HepG2 (cell line): Measurements from ENCODE around the gene MYADML2. TPM values are rescaled to one million over a fixed set of nuclear protein-coding genes. Genes with fewer than 3 reads are reported as not detected.
A peak's percentile ranks its signal among the peaks of the same experiment; 100 is the strongest.

Experiments used
- AGO2 ChIP-seq: fragments of 200-400 bp; formaldehyde crosslinking; optimal IDR thresholded peaks from 2 replicates; pipeline ENCODE3; 2017; ENCODE audit warnings: mild to moderate bottlenecking, low read depth, low read length, moderate library complexity
- GRHL1 ChIP-seq: sonication (generic); formaldehyde crosslinking; conservative IDR thresholded peaks from 2 replicates; pipeline ENCODE4 v1.8.0; 2022; ENCODE audit warnings: missing genetic modification reagents
- JUND ChIP-seq: sonication (generic); formaldehyde crosslinking; IDR thresholded peaks from 2 replicates; pipeline ENCODE4 v1.8.0; 2022; ENCODE audit warnings: mild to moderate bottlenecking, missing genetic modification reagents
- KDM5B ChIP-seq: sonication (generic); formaldehyde crosslinking; IDR thresholded peaks from 2 replicates; pipeline ENCODE4 v1.4.0; 2020; ENCODE audit warnings: missing genetic modification reagents, mild to moderate bottlenecking, borderline replicate concordance
- KDM6A ChIP-seq: IDR thresholded peaks from 2 replicates; pipeline ENCODE4 v1.6.1; 2016; ENCODE audit warnings: low read depth
- MED13 ChIP-seq: sonication (generic); formaldehyde crosslinking; IDR thresholded peaks from 2 replicates; pipeline ENCODE4 v1.5.0; 2020; ENCODE audit warnings: missing genetic modification reagents
- MED8 ChIP-seq: sonication (generic); formaldehyde crosslinking; IDR thresholded peaks from 2 replicates; pipeline ENCODE4 v1.8.1; 2023; ENCODE audit warnings: mild to moderate bottlenecking, missing genetic modification reagents; ENCODE audit not compliant: insufficient replicate concordance
- RBFOX2 ChIP-seq: fragments of 200-400 bp; formaldehyde crosslinking; IDR thresholded peaks from 2 replicates; pipeline ENCODE4 v1.6.1; 2017; ENCODE audit warnings: low read depth, mild to moderate bottlenecking, low read length
- SALL1 ChIP-seq: sonication (generic); formaldehyde crosslinking; IDR thresholded peaks from 2 replicates; pipeline ENCODE4 v1.8.0; 2022; ENCODE audit warnings: mild to moderate bottlenecking, missing genetic modification reagents
- TAF1 ChIP-seq: sonication (generic); formaldehyde crosslinking; IDR thresholded peaks from 2 replicates; pipeline ENCODE4 v1.4.0; 2020; ENCODE audit warnings: missing genetic modification reagents
- ZBED4 ChIP-seq: sonication (generic); formaldehyde crosslinking; IDR thresholded peaks from 2 replicates; pipeline ENCODE4 v1.4.0; 2020; ENCODE audit warnings: missing genetic modification reagents, borderline replicate concordance
- ZBTB1 ChIP-seq: sonication (generic); formaldehyde crosslinking; IDR thresholded peaks from 2 replicates; pipeline ENCODE4 v1.4.0; 2020; ENCODE audit warnings: missing genetic modification reagents, borderline replicate concordance
- ZFX ChIP-seq: sonication (generic); formaldehyde crosslinking; IDR thresholded peaks from 2 replicates; pipeline ENCODE4 v1.4.0; 2020; ENCODE audit warnings: mild to moderate bottlenecking, low read depth, missing genetic modification reagents, moderate library complexity
- ZNF235 ChIP-seq: sonication (generic); formaldehyde crosslinking; IDR thresholded peaks from 2 replicates; pipeline ENCODE4 v1.8.1; 2023; ENCODE audit warnings: mild to moderate bottlenecking, missing genetic modification reagents, borderline replicate concordance
- ZNF253 ChIP-seq: sonication (generic); formaldehyde crosslinking; IDR thresholded peaks from 2 replicates; pipeline ENCODE4 v1.8.0; 2022; ENCODE audit warnings: mild to moderate bottlenecking, missing genetic modification reagents, borderline replicate concordance
- ZNF543 ChIP-seq: sonication (generic); formaldehyde crosslinking; IDR thresholded peaks from 2 replicates; pipeline ENCODE4 v1.4.0; 2020; ENCODE audit warnings: mild to moderate bottlenecking, missing genetic modification reagents
- polyA plus RNA-seq, 8 experiments: library from polyadenylated mRNA; depleted of rRNA in 3 of 8; stranded (reverse) in 7 of 8; unstranded in 1 of 8; fragments of >200 nt; fragmentation: Illumina TruSeq in 4 of 8; extraction: Trizol in 4 of 8; gene quantifications; 2 replicates each; pipeline versions ENCODE4 v1.2.1 to v1.2.3, GENCODE V29; 2011 to 2016; ENCODE audit warnings: low read depth in 4 of 8, missing spikeins in 1 of 8, mixed read lengths in 1 of 8; ENCODE audit not compliant: insufficient read depth in 1 of 8
- total RNA-seq, 5 experiments: library from RNA; depleted of rRNA; stranded (reverse); fragments of >200 nt; fragmentation: Illumina TruSeq; extraction: Trizol; gene quantifications; 2 replicates each; pipeline ENCODE4 v1.2.3, GENCODE V29; 2016; ENCODE audit warnings: low read depth in 1 of 5

Gene MYADML2
- total and polyA plus RNA-seq, 2 of the 13 experiments (the other 11 are each of a cell fraction or from before 2014, with no cell fraction given) = not detected

DNA sequence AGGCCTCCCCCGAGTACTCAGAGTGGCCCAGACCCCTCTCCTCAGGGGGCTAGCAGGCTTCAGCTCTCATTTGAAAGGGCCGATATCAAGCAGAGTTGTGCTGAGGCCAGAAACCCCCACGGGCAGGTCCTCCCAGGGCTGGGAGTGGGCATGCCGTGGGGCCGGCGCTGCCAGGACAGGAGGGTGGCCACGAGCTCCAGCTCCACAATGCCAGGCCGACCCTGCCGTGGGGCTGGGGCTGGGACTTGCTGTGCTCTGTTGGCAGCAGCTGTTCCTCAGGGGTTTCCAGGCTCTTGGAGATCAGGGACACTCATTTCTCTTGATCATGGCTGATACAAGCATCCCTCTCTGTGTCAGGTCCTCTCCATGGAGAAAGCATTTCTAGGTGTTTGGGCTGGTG lies 48.1 kb downstream of the MYADML2 start (continued):
- TF ChIP-seq ZBED4 (CRISPR knock-in tag) = no peak
- no peak for TF ChIP-seq JUND (CRISPR knock-in tag)
- no peak for TF ChIP-seq ZFX (CRISPR knock-in tag)
- 0 out of 2 replicates have a peak, but pooled peaks have one; percentile 44 for TF ChIP-seq KDM5B
- TF ChIP-seq GRHL1 (CRISPR knock-in tag) = no peak
- TF ChIP-seq RBFOX2 = peak; percentile 51; the same call in 1 of the 2 replicates
- TF ChIP-seq AGO2 = peak; percentile 59
- no peak for TF ChIP-seq ZNF253
- no peak for TF ChIP-seq MED8 (CRISPR knock-in tag)
- TF ChIP-seq ZBTB1 = no peak
- no peak for TF ChIP-seq ZNF543
- TF ChIP-seq KDM6A (CRISPR knock-in tag) = no peak
- TF ChIP-seq MED13 = no peak
- no peak for TF ChIP-seq SALL1
- TF ChIP-seq TAF1 (CRISPR knock-in tag) = no peak
- no peak for TF ChIP-seq ZNF235 (CRISPR knock-in tag)
